ENCODE data around the gene IDH2.

IDH2 gene

DNA sequence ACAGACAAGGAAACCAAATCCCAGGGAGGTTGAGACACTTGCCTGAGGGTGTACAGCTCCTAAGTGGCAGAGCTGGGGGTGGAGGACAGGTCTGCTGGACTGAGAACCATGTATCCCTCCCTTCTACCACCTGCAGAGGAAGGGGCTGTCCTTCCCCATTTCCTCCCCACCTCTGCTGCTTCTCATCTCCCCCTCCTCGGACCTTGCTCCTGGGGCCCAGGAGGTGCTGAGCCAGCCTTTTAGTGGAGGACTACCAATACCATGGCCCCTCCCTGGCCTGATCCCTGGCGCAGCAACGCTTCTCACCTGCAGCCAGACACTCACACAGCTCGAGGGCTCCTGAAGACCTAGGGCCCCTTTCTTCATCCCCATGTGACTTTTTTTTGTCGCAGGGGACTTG is 50.4 kb downstream of the IDH2 start:
- TF ChIP-seq GATA3 (IDR thresholded peaks at IDR 0.05; ENCODE audit: low read depth, low read length), result no peak
- no peak for TF ChIP-seq GATA2 (IDR thresholded peaks at IDR 0.05; ENCODE audit: low read depth, low read length)

DNA sequence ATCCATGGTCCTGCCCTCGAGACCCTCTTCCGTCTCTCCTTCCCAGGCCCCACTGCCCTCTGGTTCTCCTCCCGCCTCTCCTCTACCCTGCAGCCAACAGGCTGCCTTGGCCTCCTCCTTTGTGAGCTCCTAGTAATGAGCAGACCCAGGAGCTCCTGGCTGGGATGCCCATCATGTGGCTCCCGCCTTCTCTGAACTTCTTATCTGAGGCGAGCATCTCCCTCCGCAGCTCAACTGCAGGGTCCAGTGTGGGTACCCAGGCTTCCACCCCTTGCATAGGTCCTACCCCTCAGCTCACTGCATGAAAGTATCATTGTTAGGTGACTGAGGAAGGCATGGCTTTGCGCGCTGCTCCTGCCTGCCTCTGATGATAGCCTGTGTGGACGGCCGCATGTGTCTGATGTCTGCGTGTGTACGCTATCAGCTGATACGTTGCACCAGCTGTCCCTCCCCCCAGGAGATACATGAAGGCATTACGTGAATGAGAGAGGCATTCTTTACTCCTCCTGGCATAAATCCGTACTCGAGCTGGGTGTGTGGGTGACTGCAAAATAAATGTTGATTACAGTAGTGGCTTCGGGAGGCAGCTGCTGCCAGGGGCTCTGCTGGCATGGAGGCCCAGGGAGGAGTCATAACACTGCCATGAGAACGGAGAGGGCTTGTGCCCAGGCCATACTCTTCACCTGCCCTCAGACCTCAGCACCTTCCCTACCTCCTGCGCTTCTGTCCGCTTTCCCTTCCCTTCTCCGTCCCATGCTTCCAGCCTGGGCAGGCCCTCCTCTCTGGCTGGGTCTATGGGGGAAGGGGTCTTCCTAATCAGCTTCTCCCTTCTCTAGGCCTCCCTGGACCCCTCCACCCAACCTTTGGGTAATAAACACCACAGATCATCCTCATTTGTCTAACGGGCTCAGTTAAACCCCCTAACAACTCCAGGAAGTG is 52.3 kb downstream of the IDH2 start:
- TF ChIP-seq GATA3 (IDR thresholded peaks at IDR 0.05; ENCODE audit: low read depth, low read length), result no peak
- no peak for TF ChIP-seq GATA2 (IDR thresholded peaks at IDR 0.05; ENCODE audit: low read depth, low read length)

- TF ChIP-seq GATA2 (IDR thresholded peaks at IDR 0.05; ENCODE audit: low read depth, low read length), result no peak
Measured at GRCh38 chr15:90049030-90049429, 53.2 kb downstream of the IDH2 start.

DNA sequence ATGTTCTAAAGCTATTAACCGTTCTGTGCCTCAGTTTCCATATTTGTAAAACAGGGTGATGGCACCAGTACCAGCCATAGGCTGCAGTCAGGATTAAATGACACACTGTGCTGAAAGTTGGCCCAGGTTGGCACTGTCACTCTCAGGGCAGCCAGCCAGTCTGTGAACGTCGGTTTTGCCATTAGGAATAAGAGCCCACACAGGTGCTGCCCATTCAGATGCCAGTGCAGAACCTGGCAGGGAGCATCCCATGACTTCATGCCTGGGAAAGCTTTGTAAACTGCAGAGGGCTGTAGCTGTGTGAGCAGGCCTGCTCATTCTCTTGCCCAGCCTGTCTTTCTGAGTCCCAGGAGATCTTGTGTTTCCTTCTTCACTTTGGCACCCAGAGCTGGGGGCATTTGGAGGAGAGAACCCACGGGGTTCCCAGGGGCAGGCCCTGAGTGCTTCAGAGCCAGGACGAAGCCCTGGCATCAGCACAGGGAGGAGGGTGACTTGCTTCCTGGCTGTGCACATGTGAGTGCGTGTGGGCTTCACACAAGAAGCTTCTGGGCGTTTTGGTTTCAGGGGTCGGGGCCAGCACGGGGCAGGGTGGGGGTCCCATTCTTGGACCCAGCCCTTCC is 54.2 kb downstream of the IDH2 start:
- no peak for TF ChIP-seq GATA2 (IDR thresholded peaks at IDR 0.05; ENCODE audit: low read depth, low read length)
- TF ChIP-seq GATA3 (IDR thresholded peaks at IDR 0.05; ENCODE audit: low read depth, low read length), result no peak

DNA sequence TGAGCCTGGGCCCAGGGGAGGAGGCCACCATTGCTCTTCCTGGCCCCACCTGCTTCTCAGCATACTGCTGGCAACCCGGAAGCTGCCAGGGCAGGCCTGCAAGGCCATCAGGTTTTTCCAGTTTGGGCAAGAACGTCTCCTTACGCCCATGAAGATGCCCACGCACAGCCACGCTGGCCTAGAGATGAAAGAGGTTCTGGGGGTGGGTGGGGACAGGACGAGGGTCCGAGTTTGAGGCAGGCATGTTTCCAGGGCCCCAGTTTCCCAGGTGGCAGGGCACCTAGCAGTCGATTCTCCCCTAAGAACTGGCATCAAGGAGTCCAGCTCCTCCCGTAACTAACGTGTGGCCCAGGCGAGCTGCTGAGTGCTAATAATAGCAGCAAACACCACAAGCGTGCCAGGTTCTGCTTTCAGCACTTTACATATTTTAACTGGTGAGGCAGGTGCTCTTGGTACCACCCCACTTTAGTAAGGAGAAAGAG is 55.3 kb downstream of the IDH2 start:
- TF ChIP-seq GATA2 (IDR thresholded peaks at IDR 0.05; ENCODE audit: low read depth, low read length), result no peak
- TF ChIP-seq GATA3 (IDR thresholded peaks at IDR 0.05; ENCODE audit: low read depth, low read length), result no peak

GRCh38 chr15:90046289-90046688 is 56.0 kb downstream of the IDH2 start:
- TF ChIP-seq GATA3 (IDR thresholded peaks at IDR 0.05; ENCODE audit: low read depth, low read length), result no peak
- TF ChIP-seq GATA2 (IDR thresholded peaks at IDR 0.05; ENCODE audit: low read depth, low read length), result no peak

DNA sequence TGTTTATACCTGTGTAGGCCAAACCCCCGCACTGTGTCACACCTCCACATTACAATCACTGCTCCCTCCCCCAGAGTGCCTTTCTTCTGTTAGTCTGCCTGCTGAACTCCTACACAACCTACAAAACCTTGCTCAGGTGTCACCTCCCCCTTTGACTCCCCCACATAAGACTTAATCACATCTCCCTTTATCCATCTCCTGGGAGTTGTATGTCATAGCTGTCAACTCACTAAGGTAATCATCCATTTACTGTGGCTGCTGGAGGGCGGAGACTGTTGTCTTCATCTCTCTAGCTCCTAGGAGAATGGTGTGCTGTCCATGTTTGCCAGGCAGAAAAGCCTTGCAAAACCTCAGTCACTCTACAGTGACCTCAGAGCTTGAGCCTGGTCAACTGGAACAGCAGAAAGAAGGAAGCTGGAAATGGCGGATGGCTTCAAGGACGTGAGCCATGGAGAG is 57.3 kb downstream of the IDH2 start:
- TF ChIP-seq GATA2 (IDR thresholded peaks at IDR 0.05; ENCODE audit: low read depth, low read length), result no peak
- no peak for TF ChIP-seq GATA3 (IDR thresholded peaks at IDR 0.05; ENCODE audit: low read depth, low read length)

GRCh38 chr15:90044191-90044590 is 58.1 kb downstream of the IDH2 start:
- TF ChIP-seq GATA3 (IDR thresholded peaks at IDR 0.05; ENCODE audit: low read depth, low read length), result no peak
- no peak for TF ChIP-seq GATA2 (IDR thresholded peaks at IDR 0.05; ENCODE audit: low read depth, low read length)

GRCh38 chr15:90043530-90044010 is 58.7 kb downstream of the IDH2 start:
- TF ChIP-seq GATA2 (IDR thresholded peaks at IDR 0.05; ENCODE audit: low read depth, low read length), result no peak

DNA sequence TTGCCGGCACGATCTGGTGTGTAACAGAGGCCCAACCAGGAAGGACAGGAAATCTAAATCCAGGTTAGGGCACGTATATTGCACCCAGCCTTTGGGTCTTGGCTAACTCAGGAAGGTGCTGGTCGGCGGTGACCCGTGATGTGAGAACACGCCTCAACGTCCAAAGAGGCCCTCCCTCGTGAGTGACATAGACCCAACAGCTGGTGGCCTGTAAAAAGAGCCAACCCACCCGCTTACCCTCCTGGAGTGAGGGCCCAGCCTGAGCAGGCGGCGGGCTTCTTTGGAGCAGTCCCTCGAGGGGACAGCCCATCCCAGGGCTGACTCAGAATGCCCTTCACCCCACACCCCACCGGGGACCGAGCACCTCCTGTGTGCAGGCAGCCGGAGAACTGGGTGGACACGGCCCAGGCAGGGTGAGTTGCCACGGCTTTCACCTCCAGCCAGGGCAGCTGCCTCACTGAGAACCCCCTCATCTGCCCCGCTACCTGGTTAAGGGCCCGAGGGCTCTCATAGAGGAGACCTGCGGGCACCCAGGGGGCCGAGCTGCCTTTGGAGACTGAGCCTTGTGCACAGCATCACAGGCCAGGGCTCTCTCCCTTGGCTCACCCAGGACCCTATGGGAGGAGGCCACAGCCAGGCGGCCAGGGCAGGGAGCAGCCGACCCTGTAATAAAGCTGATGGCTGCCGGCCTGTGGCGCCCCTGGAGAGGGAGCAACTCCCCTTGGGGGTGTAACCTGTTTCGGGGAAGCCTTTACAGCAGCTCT is 59.3 kb downstream of the IDH2 start:
- no peak for TF ChIP-seq GATA3 (IDR thresholded peaks at IDR 0.05; ENCODE audit: low read depth, low read length)
- no peak for TF ChIP-seq GATA2 (IDR thresholded peaks at IDR 0.05; ENCODE audit: low read depth, low read length)

DNA sequence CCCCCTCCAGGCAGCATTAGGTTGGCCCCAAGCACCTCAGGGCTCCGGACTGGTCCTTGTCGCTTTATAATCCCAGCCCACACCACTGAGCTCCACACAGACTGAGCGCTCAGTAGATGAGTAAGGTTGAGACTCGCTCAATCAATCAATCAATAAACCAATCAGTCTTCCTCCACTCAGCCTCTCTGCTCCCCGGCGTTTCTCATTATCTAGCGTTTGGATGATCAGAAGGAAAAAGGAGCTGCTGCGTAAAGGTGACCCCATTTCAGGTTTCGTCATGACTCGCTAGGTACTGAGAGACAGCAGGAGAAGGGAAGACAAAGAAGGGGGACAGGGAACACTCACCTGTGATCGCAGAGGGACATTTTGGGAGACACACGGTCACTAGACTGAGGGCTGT is 59.9 kb downstream of the IDH2 start:
- TF ChIP-seq GATA2 (IDR thresholded peaks at IDR 0.05; ENCODE audit: low read depth, low read length), result no peak
- TF ChIP-seq GATA3 (IDR thresholded peaks at IDR 0.05; ENCODE audit: low read depth, low read length), result no peak

GRCh38 chr15:90040618-90041017 is 61.6 kb downstream of the IDH2 start:
- TF ChIP-seq GATA3 (IDR thresholded peaks at IDR 0.05; ENCODE audit: low read depth, low read length) (no peak), GATA2 (IDR thresholded peaks at IDR 0.05; ENCODE audit: low read depth, low read length) (no peak)

DNA sequence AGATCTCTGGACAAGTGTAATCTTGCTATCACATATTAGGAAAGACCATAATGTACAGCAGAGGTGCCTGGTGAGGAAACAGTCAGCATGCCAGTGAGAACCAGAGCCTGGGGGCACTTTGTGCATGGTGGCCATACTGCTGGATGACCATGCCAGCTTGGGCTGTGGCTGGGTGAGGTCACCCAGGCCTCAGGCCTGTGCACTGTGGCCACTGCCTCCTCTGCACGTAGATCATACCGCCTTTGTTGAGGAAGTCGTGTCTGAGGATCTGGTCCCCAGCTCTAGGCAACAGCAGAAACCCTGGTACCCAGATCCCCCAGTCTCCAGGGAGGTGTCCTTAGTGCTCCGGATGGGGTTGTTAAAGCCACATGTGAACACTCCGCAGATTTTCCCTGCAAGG is 62.3 kb downstream of the IDH2 start:
- no peak for TF ChIP-seq GATA2 (IDR thresholded peaks at IDR 0.05; ENCODE audit: low read depth, low read length)
- TF ChIP-seq GATA3 (IDR thresholded peaks at IDR 0.05; ENCODE audit: low read depth, low read length), result no peak

- TF ChIP-seq GATA3 (IDR thresholded peaks at IDR 0.05; ENCODE audit: low read depth, low read length) (no peak), GATA2 (IDR thresholded peaks at IDR 0.05; ENCODE audit: low read depth, low read length) (no peak)
Measured at GRCh38 chr15:90038632-90039095, 63.6 kb downstream of the IDH2 start.

Measured in SH-SY5Y (cell line).